Activated gamma-delta T cell treated with Interleukin-2 at 50 U/mL for 16 hours (primary cell): ENCODE data around the gene ERCC8.

Experiments used
- DNase-seq: peaks from one replicate; pipeline ENCODE4 v3.0.0-alpha.2; 2020

ERCC8 gene

GRCh38 chr5:60830581-60831127 is 114.2 kb downstream of the ERCC8 start:
- DNase-seq = no peak

DNA sequence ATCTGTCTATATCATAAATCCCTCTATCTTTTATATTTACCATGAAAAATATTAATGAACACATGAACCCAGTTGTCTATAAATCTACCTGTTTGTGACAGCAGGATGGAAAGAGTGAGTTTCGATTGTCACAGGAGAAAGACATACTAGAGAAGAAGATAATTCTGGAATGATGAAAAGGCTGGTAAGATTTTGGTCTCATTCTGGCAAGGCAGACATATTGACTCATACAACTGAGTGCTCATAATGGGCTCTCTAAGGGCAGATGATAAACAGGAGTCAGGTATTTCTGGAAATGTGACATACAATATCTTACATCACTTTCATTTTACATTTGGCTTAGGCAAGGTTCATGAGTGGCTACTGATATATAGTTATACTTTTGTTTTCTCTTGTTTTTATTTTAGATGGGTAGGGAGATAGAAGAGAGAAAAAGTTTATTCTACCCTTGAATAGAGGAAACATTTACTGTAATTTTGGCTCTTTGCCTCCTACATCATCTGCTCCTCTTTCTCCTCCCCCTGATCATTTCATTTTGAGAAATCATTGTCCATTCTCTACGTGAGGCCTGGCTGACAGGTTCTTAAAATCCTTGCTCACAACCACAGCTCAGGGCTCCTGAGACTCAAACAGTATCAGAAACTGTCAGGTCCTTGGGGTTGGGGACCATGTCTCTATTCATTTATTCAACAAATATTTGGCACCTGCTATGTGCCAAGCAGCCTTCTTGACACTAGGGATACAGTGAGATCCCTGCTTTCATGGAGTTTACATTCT is 115.2 kb downstream of the ERCC8 start:
- DNase-seq = no peak

- no peak for DNase-seq
Observed at GRCh38 chr5:60827201-60827600, 117.7 kb downstream of the ERCC8 start.

DNA sequence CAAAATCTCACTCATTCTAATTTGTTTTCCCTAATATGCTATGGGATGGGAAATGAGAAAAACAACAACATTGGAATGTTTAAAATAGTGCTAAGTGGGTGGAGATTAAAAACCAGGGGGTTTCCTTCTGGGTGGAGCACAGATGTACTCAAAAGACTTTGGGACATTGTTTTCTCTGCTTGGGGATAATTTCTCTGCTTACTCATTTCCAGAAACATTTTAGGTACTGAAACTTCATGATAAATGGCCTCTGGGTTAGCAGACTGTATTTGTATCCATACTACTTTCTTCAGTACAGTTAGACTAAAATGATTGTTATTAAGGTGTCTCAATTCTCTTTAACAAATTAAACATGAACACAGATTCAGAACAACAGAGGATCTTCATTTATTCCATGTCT is 118.2 kb downstream of the ERCC8 start:
- no peak for DNase-seq
